GM19043 (cell line): ENCODE data around the gene TPPP.

Source experiments
- ATAC-seq: cut with Tn5 transposase; IDR thresholded peaks from one replicate; pipeline ENCODE4 v1.9.1; 2021; ENCODE audit warnings: low read depth; ENCODE audit not compliant: unreplicated experiment

TPPP gene

GRCh38 chr5:611731-612486 is 81.2 kb downstream of the TPPP start, which contains the start of gene CEP72:
Gene CEP72, plus strand, starts transcription at chr5:612340. Its CDS starts 22 bp downstream, at chr5:612362.
- ATAC-seq, result peak; percentile 79

DNA sequence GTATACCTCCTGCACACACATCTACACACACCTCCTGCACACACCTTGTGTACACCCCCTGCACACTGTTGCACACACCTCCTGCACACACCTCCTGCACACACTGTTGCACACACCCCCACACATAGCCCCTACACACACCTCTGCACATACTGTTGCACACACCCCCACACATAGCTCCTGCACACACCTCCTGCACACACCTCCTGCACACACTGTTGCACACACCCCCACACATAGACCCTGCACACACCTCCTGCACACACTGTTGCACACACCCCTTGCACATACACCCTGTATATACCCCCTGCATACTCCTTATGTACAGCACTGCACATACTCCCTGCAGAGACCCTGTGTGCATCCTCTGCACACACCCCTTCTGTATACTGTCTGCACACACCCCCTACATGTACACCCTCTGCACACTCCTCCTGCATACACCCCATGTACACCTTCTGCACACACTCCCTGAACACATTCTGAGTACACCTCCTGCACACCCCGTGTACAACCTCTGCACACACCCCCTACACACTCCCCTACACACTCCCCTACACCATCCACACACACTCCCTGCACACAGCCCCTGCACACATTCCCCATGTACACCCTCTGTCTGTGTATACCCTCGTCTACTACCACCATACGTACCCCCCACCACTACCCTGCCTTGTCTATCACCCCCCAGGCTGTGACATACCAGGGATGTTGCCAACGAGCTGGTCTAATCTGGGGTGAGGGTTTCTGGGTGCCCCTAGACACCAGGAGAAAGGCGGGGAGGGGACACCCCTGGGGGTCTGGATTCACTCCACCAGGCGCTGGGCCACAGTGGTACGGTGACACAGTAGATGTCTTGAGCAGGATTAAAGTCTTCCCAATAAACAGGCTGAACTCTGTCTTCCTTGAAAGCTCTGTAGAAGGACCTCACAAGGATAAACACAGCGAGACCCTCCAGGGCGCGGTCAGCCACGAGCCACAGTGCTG is 82.1 kb downstream of the TPPP start:
- ATAC-seq, result no peak

DNA sequence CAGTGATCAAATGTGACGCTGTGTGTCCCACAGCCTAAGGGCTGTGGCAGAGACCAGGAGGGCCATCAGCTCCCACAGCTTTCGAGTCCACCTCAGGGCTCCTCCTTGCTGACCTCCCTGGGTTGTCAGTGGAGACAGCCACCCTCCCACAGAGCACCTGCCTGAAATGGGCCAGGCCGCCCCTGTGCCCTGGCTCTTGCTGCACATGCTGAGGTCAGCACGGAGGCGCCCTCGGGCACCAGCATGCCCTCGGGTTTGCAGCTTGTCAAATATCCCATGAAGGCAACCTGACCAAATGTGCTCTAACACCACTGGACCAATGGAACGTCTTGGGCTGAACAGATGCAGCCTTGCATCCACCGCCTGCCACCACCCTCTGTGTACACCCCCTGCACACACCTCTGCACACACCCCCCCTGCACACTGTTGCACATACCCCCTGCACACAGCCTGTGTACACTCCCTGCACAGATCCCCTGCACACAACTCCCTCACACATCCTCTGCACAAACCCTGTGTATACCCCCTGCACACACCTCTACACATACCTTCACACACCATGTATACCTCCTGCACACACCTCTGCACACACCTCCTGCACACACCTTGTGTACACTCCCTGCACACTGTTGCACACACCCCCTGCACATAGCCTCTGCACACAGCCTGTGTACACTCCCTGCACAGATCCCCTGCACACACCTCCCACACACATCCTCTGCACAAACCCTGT is 83.0 kb downstream of the TPPP start:
- ATAC-seq, result no peak
